GM18951 (cell line): ENCODE data around the gene KLK7.

Experiments used
- POLR2A ChIP-seq: IDR thresholded peaks from 4 replicates; pipeline ENCODE4 v1.6.1; 2011; ENCODE audit warnings: mild to moderate bottlenecking; ENCODE audit not compliant: insufficient read length, insufficient read depth; ENCODE audit errors: extremely low read depth
- in situ Hi-C: fragments of 300-500 bp; cut with MboI; formaldehyde crosslinking; loops from one replicate; pipeline ENCODE4 v1.12.0; 2022; ENCODE audit warnings: low sequenced_read_pairs, mixed read lengths, inconsistent platforms; ENCODE audit not compliant: unreplicated experiment

KLK7 gene

GRCh38 chr19:50983625-50984292 is at the start of gene KLK7:
Gene KLK7 (minus strand): TSS chr19:50983917. CDS start chr19:50982399, 1,518 bp downstream.
- TF ChIP-seq POLR2A: no peak
- in situ Hi-C loops: no loop called here

DNA sequence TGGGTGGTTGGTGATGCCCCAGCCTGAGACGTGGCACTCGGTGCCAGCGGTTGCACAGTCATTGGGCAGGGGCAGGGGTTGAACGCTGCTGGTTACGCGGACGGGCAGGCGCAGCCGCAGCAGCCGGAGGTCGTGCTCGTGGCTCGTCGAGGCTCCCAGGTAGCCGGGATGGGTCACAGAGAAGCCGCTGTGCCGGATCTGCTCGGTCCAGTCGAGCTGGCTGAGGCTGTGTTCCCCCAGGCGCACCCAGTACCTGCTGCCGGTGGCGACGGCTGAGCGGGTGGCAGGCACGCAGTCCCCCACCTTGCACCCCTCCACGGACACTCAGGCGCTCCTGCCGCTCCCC is 48.1 kb upstream of the KLK7 start:
- in situ Hi-C loops: no loop called here
- no peak for TF ChIP-seq POLR2A

DNA sequence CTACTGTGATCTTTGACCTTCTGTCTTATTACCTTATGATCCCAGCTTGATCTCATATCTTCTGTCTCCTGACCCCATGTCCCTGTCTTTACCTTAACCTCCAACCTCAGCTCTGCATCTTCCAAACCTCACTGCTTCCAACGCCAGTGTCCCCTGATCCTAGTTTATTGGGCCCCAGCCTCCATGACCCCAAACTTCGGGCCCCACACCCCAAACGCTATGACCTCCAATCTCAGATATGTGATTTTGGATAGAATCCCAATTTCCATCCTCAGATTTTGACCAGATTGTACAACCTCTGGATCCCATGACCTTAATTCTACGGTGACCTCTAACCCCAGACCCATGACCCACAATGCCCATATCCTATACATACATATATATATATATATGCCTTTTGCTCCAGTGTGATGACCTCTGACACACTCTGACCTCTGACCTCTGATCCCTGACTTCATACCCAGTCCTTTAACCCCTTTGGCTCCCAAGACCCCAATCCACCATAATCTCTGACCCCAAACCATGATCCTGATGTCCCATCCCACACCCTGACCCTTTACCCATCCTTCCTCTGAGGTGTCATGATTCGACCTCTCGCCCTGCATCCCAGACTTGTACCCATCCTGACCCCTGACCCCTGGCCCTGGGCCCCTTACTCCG is 47.6 kb upstream of the KLK7 start:
- in situ Hi-C loops: no loop called here
- no peak for TF ChIP-seq POLR2A

DNA sequence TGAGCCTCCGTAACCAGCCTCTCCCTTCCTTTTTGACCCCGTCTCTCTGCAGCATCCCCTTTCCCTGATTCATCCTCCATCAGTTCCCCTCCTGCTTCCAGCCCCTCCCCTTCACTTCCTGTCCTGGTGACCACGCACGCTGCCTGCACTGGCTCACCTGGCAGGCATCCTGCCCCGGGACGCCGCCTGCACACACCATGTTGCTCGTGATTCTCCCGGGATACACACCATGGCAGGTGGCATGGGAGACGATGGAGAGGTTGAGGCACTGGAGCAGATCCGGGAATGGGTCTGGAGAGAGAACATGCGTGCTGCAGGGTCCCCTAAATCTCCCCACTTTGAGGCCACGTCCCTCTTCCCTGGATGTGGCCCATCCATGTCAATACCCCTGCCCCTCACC is 46.9 kb upstream of the KLK7 start:
- in situ Hi-C loops: no loop called here
- no peak for TF ChIP-seq POLR2A

- no peak for TF ChIP-seq POLR2A
- in situ Hi-C loops: no loop called here
These were observed 46.0 kb upstream of the KLK7 start for GRCh38 chr19:51029718-51030117.

- in situ Hi-C loops: no loop called here
- no peak for TF ChIP-seq POLR2A
These were observed 44.2 kb upstream of the KLK7 start for GRCh38 chr19:51027873-51028272.

- in situ Hi-C loops: no loop called here
- no peak for TF ChIP-seq POLR2A
These were observed 43.5 kb upstream of the KLK7 start for GRCh38 chr19:51027126-51027806.

DNA sequence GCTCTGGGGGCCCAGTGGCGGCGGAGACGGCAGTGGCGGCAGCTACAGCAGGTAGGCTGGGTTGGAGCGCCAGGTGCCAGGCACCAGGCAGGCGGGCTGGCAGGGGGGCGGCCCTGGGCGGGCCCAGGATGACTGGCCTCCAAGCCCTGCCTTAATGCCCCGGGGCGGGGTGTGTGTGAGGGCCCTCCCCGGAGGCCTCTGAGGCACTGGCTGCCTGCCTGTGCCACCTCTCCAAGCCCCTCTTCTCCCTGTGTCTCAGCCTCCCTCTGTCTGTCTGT is 42.8 kb upstream of the KLK7 start, which contains the start of gene KLK11:
TSS of gene KLK11 (minus strand) at position 63 of the 278 bp plus-strand sequence. CDS start 985 bp downstream, outside the sequence.
- TF ChIP-seq POLR2A: no peak
- in situ Hi-C loops: no loop called here

DNA sequence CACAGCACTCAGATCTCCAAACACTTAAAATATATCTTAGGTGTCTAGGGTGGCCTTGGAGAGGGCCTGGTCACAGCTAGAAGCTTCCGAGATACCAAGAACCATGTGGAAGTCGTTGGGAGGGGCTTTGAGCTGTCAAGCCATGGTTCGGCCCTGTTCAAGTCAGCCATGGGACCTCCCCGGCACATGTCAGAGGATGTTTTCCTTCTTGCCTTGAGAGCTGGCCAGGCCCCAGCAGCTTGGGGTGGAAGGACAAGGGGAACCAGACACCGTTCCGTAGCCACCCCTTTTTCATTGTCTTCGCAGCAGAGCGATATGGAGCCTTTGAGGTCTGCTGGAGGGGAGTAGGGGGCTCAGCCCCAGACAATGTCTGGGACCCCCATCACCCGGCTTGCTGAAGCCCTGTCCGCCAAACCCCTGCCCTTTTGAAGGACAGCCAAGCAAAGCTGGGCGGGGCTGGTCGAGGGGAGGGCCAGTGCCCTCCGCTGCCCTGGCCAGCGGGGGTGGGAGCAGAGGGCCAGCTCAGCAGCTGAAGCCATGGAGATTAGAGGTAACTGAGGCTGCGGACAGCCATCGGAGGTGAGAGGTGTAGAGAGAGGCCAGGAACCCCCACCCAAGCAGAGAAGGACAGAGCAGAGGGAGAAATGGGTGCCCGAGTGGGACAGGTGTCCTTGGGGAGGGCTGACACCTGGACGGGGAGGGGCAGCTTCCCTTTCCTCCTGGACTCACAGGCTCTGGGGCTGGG is 42.3 kb upstream of the KLK7 start:
- in situ Hi-C loops: no loop called here
- no peak for TF ChIP-seq POLR2A

DNA sequence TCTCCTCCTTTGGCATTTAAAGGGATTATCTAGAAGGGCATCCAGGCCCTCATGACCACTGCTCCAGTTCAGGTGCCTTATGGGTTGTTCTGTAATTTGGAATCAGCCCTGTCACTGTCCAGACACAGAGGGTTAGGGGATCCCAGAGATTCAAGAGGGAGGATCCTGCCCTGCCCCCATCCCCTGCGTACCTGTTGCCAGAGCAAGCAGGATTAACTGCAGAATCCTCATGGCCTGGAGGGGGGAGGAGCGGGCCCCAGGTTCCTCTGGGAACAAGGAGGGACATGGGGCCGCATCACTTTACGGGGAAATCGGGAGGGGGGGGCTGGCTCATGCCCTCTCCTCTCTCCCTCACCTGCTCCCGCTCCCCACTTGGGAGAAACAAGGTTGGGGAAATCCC is 41.7 kb upstream of the KLK7 start:
- in situ Hi-C loops: no loop called here
- no peak for TF ChIP-seq POLR2A

- no peak for TF ChIP-seq POLR2A
- in situ Hi-C loops: no loop called here
These were observed 41.2 kb upstream of the KLK7 start for GRCh38 chr19:51024924-51025323.

DNA sequence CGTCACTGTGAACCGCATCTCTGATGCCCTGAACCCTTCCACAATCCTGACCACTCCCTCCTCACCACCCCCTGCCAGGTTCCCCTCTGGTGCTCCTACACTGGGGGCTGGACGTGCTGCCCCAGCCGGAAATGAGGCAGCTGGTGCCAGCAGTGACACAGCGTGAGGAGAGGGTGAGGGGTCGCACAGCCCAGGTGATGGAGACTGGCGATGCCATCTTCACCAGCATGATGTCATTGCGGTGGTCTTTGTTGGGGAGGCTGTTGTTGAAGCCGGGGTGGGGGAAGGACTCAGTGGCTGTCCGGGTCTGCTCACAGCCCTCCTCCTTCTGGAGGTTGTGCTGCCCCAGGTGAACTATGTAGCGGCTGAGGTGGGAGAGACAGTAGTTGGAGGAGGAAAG is 40.2 kb upstream of the KLK7 start:
- no peak for TF ChIP-seq POLR2A
- in situ Hi-C loops: no loop called here

DNA sequence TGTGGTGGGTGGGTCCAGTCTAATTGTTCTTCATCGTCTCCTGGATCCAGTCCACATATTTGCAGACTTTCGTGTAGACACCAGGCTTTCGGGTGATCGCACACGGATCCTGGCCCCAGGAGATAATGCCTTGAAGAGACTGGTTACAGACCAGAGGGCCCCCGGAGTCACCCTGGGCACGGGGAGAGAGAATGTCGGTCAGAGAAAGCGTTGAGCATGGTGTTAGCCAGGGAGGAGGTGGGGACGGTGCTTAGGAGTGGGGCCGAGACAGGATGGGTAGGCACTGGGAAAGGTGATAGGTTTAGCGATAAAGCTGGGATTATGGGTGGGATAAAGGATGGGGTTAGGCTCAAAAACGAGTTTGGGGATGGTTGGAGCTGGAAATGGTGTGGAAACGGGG is 38.8 kb upstream of the KLK7 start:
- TF ChIP-seq POLR2A: no peak
- in situ Hi-C loops: no loop called here
